ENCODE data around the gene SAMD4A.

SAMD4A gene

GRCh38 chr14:54718046-54718445, 151.1 kb downstream of the SAMD4A start:
- H3K4me3 ChIP-seq (ENCODE audit: low read depth, low read length) = no peak overlapping the region
- TF ChIP-seq CTCF (IDR thresholded peaks at IDR 0.05; ENCODE audit: low read depth, low read length, missing control alignments) = no peak
- DNase-seq (ENCODE audit: low read depth) = no peak

GRCh38 chr14:54719406-54719805, 152.5 kb downstream of the SAMD4A start:
- DNase-seq (ENCODE audit: low read depth) = no peak
- no peak for TF ChIP-seq CTCF (IDR thresholded peaks at IDR 0.05; ENCODE audit: low read depth, low read length, missing control alignments)
- H3K4me3 ChIP-seq (ENCODE audit: low read depth, low read length) = no peak overlapping the region

GRCh38 chr14:54722791-54723432, 156.0 kb downstream of the SAMD4A start:
- no peak for DNase-seq (ENCODE audit: low read depth)
- TF ChIP-seq CTCF (IDR thresholded peaks at IDR 0.05; ENCODE audit: low read depth, low read length, missing control alignments) = peak; percentile 56

GRCh38 chr14:54724123-54724522, 157.2 kb downstream of the SAMD4A start:
- TF ChIP-seq CTCF (IDR thresholded peaks at IDR 0.05; ENCODE audit: low read depth, low read length, missing control alignments) = no peak
- H3K4me3 ChIP-seq (ENCODE audit: low read depth, low read length) = no peak overlapping the region
- no peak for DNase-seq (ENCODE audit: low read depth)

More at GRCh38 chr14:54722791-54723432, 156.0 kb downstream of the SAMD4A start:
- H3K4me3 ChIP-seq (ENCODE audit: low read depth, low read length) = no peak overlapping the region

- DNase-seq (ENCODE audit: low read depth) = no peak
- H3K4me3 ChIP-seq (ENCODE audit: low read depth, low read length) = no peak overlapping the region
- no peak for TF ChIP-seq CTCF (IDR thresholded peaks at IDR 0.05; ENCODE audit: low read depth, low read length, missing control alignments)
Measured at GRCh38 chr14:54724676-54725325, 157.9 kb downstream of the SAMD4A start.

- DNase-seq (ENCODE audit: low read depth) = no peak
- no peak overlapping the region for H3K4me3 ChIP-seq (ENCODE audit: low read depth, low read length)
- TF ChIP-seq CTCF (IDR thresholded peaks at IDR 0.05; ENCODE audit: low read depth, low read length, missing control alignments) = no peak
Measured at GRCh38 chr14:54725998-54726397, 159.1 kb downstream of the SAMD4A start.

- TF ChIP-seq CTCF (IDR thresholded peaks at IDR 0.05; ENCODE audit: low read depth, low read length, missing control alignments) = no peak
- no peak overlapping the region for H3K4me3 ChIP-seq (ENCODE audit: low read depth, low read length)
- no peak for DNase-seq (ENCODE audit: low read depth)
Measured at GRCh38 chr14:54727929-54728328, 161.0 kb downstream of the SAMD4A start.
